ENCODE results near the gene SHFL.
A peak's percentile ranks its signal among the peaks of the same experiment; 100 is the strongest.

Gene SHFL

GRCh38 chr19:10085641-10086590 is at the start of gene SHFL:
Gene SHFL, plus strand, starts transcription at chr19:10086317. Its CDS starts 111 bp downstream, at chr19:10086428.
- intact Hi-C loops (cut with DNase I; ENCODE audit: low total_unique reads) = no loop called here
- TF ChIP-seq, protein P1, sequence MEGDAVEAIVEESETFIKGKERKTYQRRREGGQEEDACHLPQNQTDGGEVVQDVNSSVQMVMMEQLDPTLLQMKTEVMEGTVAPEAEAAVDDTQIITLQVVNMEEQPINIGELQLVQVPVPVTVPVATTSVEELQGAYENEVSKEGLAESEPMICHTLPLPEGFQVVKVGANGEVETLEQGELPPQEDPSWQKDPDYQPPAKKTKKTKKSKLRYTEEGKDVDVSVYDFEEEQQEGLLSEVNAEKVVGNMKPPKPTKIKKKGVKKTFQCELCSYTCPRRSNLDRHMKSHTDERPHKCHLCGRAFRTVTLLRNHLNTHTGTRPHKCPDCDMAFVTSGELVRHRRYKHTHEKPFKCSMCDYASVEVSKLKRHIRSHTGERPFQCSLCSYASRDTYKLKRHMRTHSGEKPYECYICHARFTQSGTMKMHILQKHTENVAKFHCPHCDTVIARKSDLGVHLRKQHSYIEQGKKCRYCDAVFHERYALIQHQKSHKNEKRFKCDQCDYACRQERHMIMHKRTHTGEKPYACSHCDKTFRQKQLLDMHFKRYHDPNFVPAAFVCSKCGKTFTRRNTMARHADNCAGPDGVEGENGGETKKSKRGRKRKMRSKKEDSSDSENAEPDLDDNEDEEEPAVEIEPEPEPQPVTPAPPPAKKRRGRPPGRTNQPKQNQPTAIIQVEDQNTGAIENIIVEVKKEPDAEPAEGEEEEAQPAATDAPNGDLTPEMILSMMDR (IDR thresholded peaks at IDR 0.05) = no peak
- no peaks in the 10 kb centered on the region for H3K9me3 ChIP-seq
- peak within 1 kb of the TSS; percentile 84 to 85 for H3K4me3 ChIP-seq
- peaks cover 0 to 21% (median 11%) of the 10 kb centered on the region in 3 donors for H3K36me3 ChIP-seq
- DNase-seq = peak; percentile 67 to 82
- peaks cover 0 to 17% (median 5%) of the 10 kb centered on the region in 4 donors for H3K4me1 ChIP-seq
- H3K27me3 ChIP-seq = no peaks in the 10 kb centered on the region
- peak within 1 kb of the TSS; percentile 88 to 92 for H3K27ac ChIP-seq

- TF ChIP-seq, protein P1 (IDR thresholded peaks at IDR 0.05) = no peak
- no peak for DNase-seq
- Histone ChIP-seq H3K4me3 (no peak overlapping the region), H3K27me3 (peaks cover 0 to 61% of the 10 kb centered on the region in 2 donors), H3K9me3 (peaks cover 0 to 12% (median 8%) of the 10 kb centered on the region in 3 donors), H3K27ac (no peak overlapping the region), H3K4me1 (no peaks in the 10 kb centered on the region), H3K36me3 (no peaks in the 10 kb centered on the region)
- intact Hi-C loops (cut with DNase I; ENCODE audit: low total_unique reads) = no loop called here
Measured at GRCh38 chr19:10036601-10037071, 49.5 kb upstream of the SHFL start.

DNA sequence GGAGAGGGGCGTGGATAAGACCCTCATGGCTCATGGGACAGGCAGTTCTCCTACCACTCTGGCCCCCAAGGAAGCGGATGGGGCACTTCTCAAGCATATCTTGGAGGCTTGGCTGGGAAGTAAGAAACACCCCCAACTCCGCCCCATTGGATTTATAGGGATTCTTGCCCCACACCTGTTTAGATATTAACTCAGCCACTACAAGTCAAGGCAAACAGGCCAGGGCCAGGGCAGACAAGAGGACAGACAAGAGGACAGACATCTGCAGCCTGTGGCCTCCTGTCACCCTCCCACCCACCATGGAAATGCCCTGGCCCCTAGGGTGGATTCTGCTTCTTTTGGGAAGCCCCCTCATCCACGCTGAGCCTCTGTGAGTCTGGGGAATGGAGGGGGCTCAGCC is 48.8 kb upstream of the SHFL start:
- Histone ChIP-seq H3K4me3 (no peak overlapping the region), H3K4me1 (no peaks in the 10 kb centered on the region), H3K27me3 (peaks cover 0 to 55% of the 10 kb centered on the region in 2 donors), H3K27ac (no peak overlapping the region), H3K36me3 (no peaks in the 10 kb centered on the region), H3K9me3 (peaks cover 0 to 19% (median 15%) of the 10 kb centered on the region in 3 donors)
- intact Hi-C loops (cut with DNase I; ENCODE audit: low total_unique reads) = no loop called here
- DNase-seq = no peak
- TF ChIP-seq, protein P1 (IDR thresholded peaks at IDR 0.05) = no peak

- H3K27ac ChIP-seq = no peak overlapping the region
- DNase-seq = no peak
- no peaks in the 10 kb centered on the region for H3K4me1 ChIP-seq
- H3K4me3 ChIP-seq = no peak overlapping the region
- H3K36me3 ChIP-seq = no peaks in the 10 kb centered on the region
- TF ChIP-seq, protein P1 (IDR thresholded peaks at IDR 0.05) = no peak
- H3K9me3 ChIP-seq = peaks cover 0 to 24% (median 19%) of the 10 kb centered on the region in 3 donors
- intact Hi-C loops (cut with DNase I; ENCODE audit: low total_unique reads) = no loop called here
- peaks cover 0 to 50% of the 10 kb centered on the region in 2 donors for H3K27me3 ChIP-seq
Measured at GRCh38 chr19:10037809-10038208, 48.3 kb upstream of the SHFL start.

GRCh38 chr19:10043286-10043927 is 42.7 kb upstream of the SHFL start:
- TF ChIP-seq, protein P1 (IDR thresholded peaks at IDR 0.05) = no peak
- Histone ChIP-seq H3K36me3 (no peaks in the 10 kb centered on the region), H3K4me1 (no peaks in the 10 kb centered on the region), H3K4me3 (no peak overlapping the region), H3K9me3 (peaks cover 13 to 56% (median 52%) of the 10 kb centered on the region in 3 donors), H3K27me3 (peaks cover 0 to 45% of the 10 kb centered on the region in 2 donors), H3K27ac (no peak overlapping the region)
- no peak for DNase-seq
- intact Hi-C loops (cut with DNase I; ENCODE audit: low total_unique reads) = no loop called here
